AG09309 (cell line): ENCODE data around the gene PPP2R3B.

Experiments used
- DNase-seq: peaks from one replicate; pipeline ENCODE4 v3.0.0-alpha.2; 2010; ENCODE audit warnings: low read depth
- H3K4me3 ChIP-seq: 2 replicates; pipeline ENCODE4 v1.5.1; 2011; ENCODE audit warnings: mild to moderate bottlenecking, low read depth, low read length, moderate library complexity; ENCODE audit not compliant: control insufficient read depth
- CTCF ChIP-seq: IDR thresholded peaks from 2 replicates; pipeline ENCODE4 v1.5.1; 2011; ENCODE audit warnings: mild to moderate bottlenecking, low read depth, low read length, inconsistent platforms; ENCODE audit not compliant: insufficient read depth, control insufficient read depth; ENCODE audit errors: missing control alignments

Gene PPP2R3B

GRCh38 chrX:340121-340520 is 46.6 kb downstream of the PPP2R3B start:
- TF ChIP-seq CTCF, result no peak
- no peak overlapping the region for H3K4me3 ChIP-seq
- no peak for DNase-seq

GRCh38 chrX:338836-339400 is 47.8 kb downstream of the PPP2R3B start:
- no peak for DNase-seq
- H3K4me3 ChIP-seq, result no peak overlapping the region
- no peak for TF ChIP-seq CTCF

GRCh38 chrX:338281-338835 is 48.3 kb downstream of the PPP2R3B start:
- H3K4me3 ChIP-seq, result no peak overlapping the region
- no peak for TF ChIP-seq CTCF
- DNase-seq, result no peak

GRCh38 chrX:337331-337831 is 49.3 kb downstream of the PPP2R3B start:
- no peak for TF ChIP-seq CTCF
- DNase-seq, result no peak
- H3K4me3 ChIP-seq, result no peak overlapping the region

GRCh38 chrX:336227-336626 is 50.5 kb downstream of the PPP2R3B start:
- no peak overlapping the region for H3K4me3 ChIP-seq
- no peak for TF ChIP-seq CTCF
- DNase-seq, result no peak

- H3K4me3 ChIP-seq, result no peak overlapping the region
- DNase-seq, result no peak
- no peak for TF ChIP-seq CTCF
Observed at GRCh38 chrX:335758-336155, 51.0 kb downstream of the PPP2R3B start.
